ENCODE results near the gene RAB17. TPM values are rescaled to one million over a fixed set of nuclear protein-coding genes. Genes with fewer than 3 reads are reported as not detected.

RAB17 gene
- total RNA-seq, 5 donors from 2014 or later (not counting 1 experiment from before 2014, with no cell fraction given) = 0.32 to 0.73 (median 0.62) TPM; not detected in 2

GRCh38 chr2:237534380-237534779 lies 56.2 kb downstream of the RAB17 start:
- POLR2A ChIA-PET = interaction anchor here in 1 of 2 donors (0.6 kb wide), 1 partner anchor 260 kb away, joined by 3 read pairs; no protein-coding TSS in a partner anchor
- Histone ChIP-seq H3K9me3 (no peaks in the 10 kb centered on the region), H3K4me3 (ENCODE audit: control insufficient read depth in 1 of 2, extremely low read depth in 1 of 2, low read length in 1 of 2) (no peak overlapping the region), H3K27me3 (replicated peaks in 1 of 2; ENCODE audit: control insufficient read depth in 2 of 2, extremely low read depth in 1 of 2, insufficient read depth in 2 of 2, low read length in 1 of 2) (peaks cover 0 to 34% of the 10 kb centered on the region in 2 experiments), H3K4me1 (ENCODE audit: control insufficient read depth in 1 of 2, extremely low read depth in 1 of 2, insufficient read depth in 2 of 2, low read length in 2 of 2) (no peaks in the 10 kb centered on the region), H3K27ac (ENCODE audit: low read length) (no peak overlapping the region), H3K36me3 (ENCODE audit: control insufficient read depth in 2 of 2, extremely low read depth in 1 of 2, insufficient read depth in 1 of 2, low read length in 1 of 2) (no peaks in the 10 kb centered on the region)
- Mint-ChIP-seq H3K4me1 (no peaks in the 10 kb centered on the region), H3K9me3 (no peaks in the 10 kb centered on the region), H3K27me3 (peaks cover 1 to 5% of the 10 kb centered on the region in 2 donors), H3K27ac (no peak overlapping the region), H3K4me3 (no peak overlapping the region), H3K36me3 (no peaks in the 10 kb centered on the region)
- CTCF ChIA-PET = interaction anchor here in 1 of 2 donors (0.5 to 0.7 kb wide), 3 partner anchors 26 to 113 kb away, joined by 3 to 4 read pairs (median 3); no protein-coding TSS in a partner anchor
- no peak for DNase-seq
- no peak for ATAC-seq (replicated peaks in 1 of 4)
- WGBS (ENCODE audit: insufficient coverage) = 100% methylated on average over 1 of the region's 1 CpG

DNA sequence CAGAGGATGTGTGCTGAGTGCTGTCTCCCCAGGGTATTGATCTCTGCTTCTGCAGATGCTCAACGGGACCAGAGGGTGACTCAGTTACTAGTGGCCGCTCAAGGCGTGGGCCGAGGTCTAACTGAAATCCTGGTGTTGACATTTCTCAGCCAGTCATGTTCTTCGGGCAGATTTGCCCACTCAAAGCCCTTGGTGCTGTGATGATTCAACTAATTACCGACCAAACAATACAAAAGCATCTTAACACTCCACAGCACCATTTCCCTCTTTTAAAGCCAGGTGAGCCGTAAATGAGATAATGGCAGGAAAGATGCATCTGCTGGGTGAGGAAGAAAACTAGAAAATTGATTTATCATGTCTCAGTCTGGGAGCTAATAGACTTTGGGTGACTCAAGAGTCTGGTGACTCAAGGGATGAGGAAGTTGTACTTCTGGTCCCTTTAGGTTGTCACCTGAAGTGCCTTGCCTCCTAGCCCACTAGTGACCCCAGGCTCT lies 56.8 kb downstream of the RAB17 start:
- Mint-ChIP-seq H3K27ac (no peak overlapping the region), H3K36me3 (no peaks in the 10 kb centered on the region), H3K4me1 (no peaks in the 10 kb centered on the region), H3K9me3 (no peaks in the 10 kb centered on the region), H3K4me3 (no peak overlapping the region), H3K27me3 (peaks cover 1 to 5% of the 10 kb centered on the region in 2 donors)
- ChIA-PET POLR2A (interaction anchor here in 1 of 2 donors (0.6 kb wide), 1 partner anchor 261 kb away, joined by 3 read pairs; no protein-coding TSS in a partner anchor), CTCF (interaction anchor here in 1 of 2 donors (0.5 to 0.6 kb wide), 3 partner anchors 26 to 1186 kb away, joined by 3 to 4 read pairs (median 3); no protein-coding TSS in a partner anchor)
- 74% methylated on average over 5 of the region's 7 CpGs for WGBS (ENCODE audit: insufficient coverage)
- DNase-seq (no peak), ATAC-seq (replicated peaks in 1 of 4) (no peak)
- peaks cover 0 to 28% of the 10 kb centered on the region in 2 experiments for H3K27me3 ChIP-seq (replicated peaks in 1 of 2; ENCODE audit: control insufficient read depth in 2 of 2, extremely low read depth in 1 of 2, insufficient read depth in 2 of 2, low read length in 1 of 2)
- H3K9me3 ChIP-seq = no peaks in the 10 kb centered on the region
- no peaks in the 10 kb centered on the region for H3K36me3 ChIP-seq (ENCODE audit: control insufficient read depth in 2 of 2, extremely low read depth in 1 of 2, insufficient read depth in 1 of 2, low read length in 1 of 2)
- no peak overlapping the region for H3K27ac ChIP-seq (ENCODE audit: low read length)
- H3K4me3 ChIP-seq (ENCODE audit: control insufficient read depth in 1 of 2, extremely low read depth in 1 of 2, low read length in 1 of 2) = no peak overlapping the region
- H3K4me1 ChIP-seq (ENCODE audit: control insufficient read depth in 1 of 2, extremely low read depth in 1 of 2, insufficient read depth in 2 of 2, low read length in 2 of 2) = no peaks in the 10 kb centered on the region

- Mint-ChIP-seq H3K4me1 (no peaks in the 10 kb centered on the region), H3K9me3 (no peaks in the 10 kb centered on the region), H3K4me3 (no peak overlapping the region), H3K27me3 (no peaks in the 10 kb centered on the region), H3K27ac (no peak overlapping the region), H3K36me3 (no peaks in the 10 kb centered on the region)
- ChIA-PET CTCF (no interaction called here), POLR2A (interaction anchor here in 1 of 2 donors (1.0 kb wide), 1 partner anchor 53 kb away, joined by 3 read pairs; no protein-coding TSS in a partner anchor)
- no peak for ATAC-seq (replicated peaks in 1 of 4)
- Histone ChIP-seq H3K4me3 (ENCODE audit: control insufficient read depth in 1 of 2, extremely low read depth in 1 of 2, low read length in 1 of 2) (no peak overlapping the region), H3K9me3 (no peaks in the 10 kb centered on the region), H3K4me1 (ENCODE audit: control insufficient read depth in 1 of 2, extremely low read depth in 1 of 2, insufficient read depth in 2 of 2, low read length in 2 of 2) (no peaks in the 10 kb centered on the region), H3K27ac (ENCODE audit: low read length) (no peak overlapping the region), H3K27me3 (replicated peaks in 1 of 2; ENCODE audit: control insufficient read depth in 2 of 2, extremely low read depth in 1 of 2, insufficient read depth in 2 of 2, low read length in 1 of 2) (peaks cover 0 to 14% of the 10 kb centered on the region in 2 experiments), H3K36me3 (ENCODE audit: control insufficient read depth in 2 of 2, extremely low read depth in 1 of 2, insufficient read depth in 1 of 2, low read length in 1 of 2) (no peaks in the 10 kb centered on the region)
- no peak for DNase-seq
- 72% methylated on average over 4 of the region's 11 CpGs for WGBS (ENCODE audit: insufficient coverage)
Measured at GRCh38 chr2:237532160-237532559, 58.4 kb downstream of the RAB17 start.

DNA sequence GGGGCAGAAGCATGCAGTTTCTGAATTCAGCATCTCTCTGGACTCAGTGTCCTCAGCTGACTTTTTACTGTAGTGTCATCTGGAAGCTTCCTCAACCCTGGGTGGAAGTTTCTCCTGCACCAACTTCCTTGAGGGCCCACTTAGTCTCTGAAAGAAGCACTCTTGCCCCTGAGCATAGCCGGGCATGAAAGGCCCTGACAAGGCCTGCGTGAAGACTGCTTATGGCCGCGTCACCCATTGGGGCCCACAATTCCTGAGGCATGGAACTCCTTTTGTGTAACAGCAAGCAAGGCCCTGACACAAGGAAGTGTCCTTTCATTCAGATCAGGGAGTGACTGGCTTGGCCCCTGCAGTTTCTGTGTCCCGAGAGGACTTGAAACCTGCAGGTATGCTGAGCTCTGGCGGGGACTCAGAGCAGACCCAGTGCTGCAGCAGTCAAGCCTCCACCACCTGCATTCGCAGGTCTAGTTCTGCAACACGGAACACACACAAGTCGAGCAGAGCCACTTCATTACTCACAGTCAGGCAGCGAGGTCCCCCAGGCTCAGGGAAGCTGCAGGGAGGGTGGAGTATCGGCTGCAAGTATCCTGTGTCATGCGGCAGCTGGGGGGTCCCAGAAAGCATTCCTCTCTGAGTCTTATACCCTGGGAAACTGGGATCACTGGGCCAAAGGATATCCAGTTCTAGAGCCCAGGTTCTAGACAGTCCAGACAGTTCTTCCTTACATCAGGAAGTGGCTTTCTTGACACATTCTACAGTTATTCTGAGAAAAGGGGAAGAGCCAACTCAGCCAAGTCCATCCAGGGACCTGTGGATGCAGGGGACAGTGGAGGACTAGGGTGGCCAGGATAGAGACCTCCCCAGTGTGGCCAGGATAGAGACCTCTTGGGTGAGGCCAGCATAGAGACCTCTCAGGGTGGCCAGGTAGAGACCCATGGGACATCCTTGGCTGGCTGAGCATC lies 59.8 kb downstream of the RAB17 start:
- no peak for ATAC-seq (replicated peaks in 1 of 4)
- H3K4me3 ChIP-seq (ENCODE audit: control insufficient read depth in 1 of 2, extremely low read depth in 1 of 2, low read length in 1 of 2) = no peak overlapping the region
- H3K27me3 ChIP-seq (replicated peaks in 1 of 2; ENCODE audit: control insufficient read depth in 2 of 2, extremely low read depth in 1 of 2, insufficient read depth in 2 of 2, low read length in 1 of 2) = peaks cover 0 to 2% of the 10 kb centered on the region in 2 experiments
- POLR2A ChIA-PET = no interaction called here
- Mint-ChIP-seq H3K36me3 (no peaks in the 10 kb centered on the region), H3K9me3 (no peaks in the 10 kb centered on the region), H3K4me1 (no peaks in the 10 kb centered on the region), H3K27ac (peak overlapping the region in 1 of 2 donors; percentile 39), H3K27me3 (no peaks in the 10 kb centered on the region), H3K4me3 (no peak overlapping the region)
- no peaks in the 10 kb centered on the region for H3K4me1 ChIP-seq (ENCODE audit: control insufficient read depth in 1 of 2, extremely low read depth in 1 of 2, insufficient read depth in 2 of 2, low read length in 2 of 2)
- no peak for DNase-seq
- CTCF ChIA-PET = no interaction called here
- WGBS (ENCODE audit: insufficient coverage) = 90% methylated on average over 10 of the region's 12 CpGs
- H3K9me3 ChIP-seq = no peaks in the 10 kb centered on the region
- no peaks in the 10 kb centered on the region for H3K36me3 ChIP-seq (ENCODE audit: control insufficient read depth in 2 of 2, extremely low read depth in 1 of 2, insufficient read depth in 1 of 2, low read length in 1 of 2)
- H3K27ac ChIP-seq (ENCODE audit: low read length) = no peak overlapping the region

DNA sequence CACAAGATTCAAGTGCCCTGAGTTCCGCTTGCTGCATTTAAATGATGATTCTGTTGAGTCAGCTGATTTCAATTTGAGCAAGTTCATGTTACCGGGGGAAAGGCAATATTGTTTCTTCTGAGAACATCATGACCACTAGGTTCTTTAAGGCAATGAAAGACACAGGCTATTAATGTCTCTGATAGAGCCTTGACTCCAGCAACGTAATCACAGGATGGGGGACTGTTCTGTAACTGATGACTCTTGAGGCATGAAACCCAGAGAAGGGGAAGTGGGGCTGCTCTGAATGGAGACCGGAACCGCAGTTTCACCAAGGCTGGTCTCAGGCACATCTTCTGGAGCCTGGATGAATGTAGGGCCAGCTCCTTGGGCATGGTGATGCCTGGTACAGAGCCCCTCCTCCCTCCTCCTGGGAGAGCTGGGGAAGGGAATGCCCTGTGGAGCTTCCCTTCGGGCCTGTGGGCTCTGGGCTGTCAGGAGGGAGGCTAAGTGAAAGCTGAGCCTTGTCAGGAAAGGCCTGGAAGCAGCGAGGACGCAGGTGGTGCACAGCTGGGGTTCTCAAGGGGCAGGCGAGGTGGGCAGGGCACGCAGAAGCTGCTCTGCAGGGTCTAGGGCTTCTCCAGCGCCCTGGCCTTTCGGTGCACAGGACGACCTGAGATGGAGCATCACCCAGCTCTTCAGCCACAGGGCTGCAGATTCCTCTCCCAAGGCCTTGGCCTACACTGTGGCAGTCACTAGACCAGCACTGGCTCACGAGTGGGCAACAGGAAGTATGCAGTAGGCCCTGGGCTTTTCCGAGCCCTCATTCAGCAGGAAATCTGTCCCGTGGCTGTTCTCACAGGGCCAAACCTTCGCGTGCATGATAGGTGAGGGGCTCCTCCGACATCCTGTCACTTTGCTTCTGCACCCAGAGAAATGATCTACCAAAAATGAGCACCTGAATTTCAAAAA lies 60.8 kb downstream of the RAB17 start:
- H3K27me3 Mint-ChIP-seq = no peaks in the 10 kb centered on the region
- peak overlapping the region in 1 of 2 donors; percentile 39 for H3K27ac Mint-ChIP-seq

DNA sequence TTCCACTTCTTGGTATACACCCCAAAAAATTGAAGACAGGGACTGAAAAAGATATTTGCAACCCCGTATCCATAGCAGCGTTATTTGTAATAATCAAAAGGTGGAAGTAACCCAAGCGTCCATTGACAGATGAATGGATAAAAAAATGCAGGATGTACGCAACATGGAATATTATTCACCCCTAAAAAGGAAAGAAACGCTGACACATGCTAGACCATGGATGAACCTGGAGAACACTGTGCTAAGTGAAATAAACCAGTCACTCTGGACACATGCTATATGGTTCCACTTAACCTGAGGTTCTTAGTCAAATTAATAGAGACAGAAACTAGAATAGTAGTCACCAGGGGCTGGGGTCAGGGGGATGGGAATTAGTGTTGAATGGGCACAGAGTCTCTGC lies 62.8 kb downstream of the RAB17 start:
- H3K4me3 Mint-ChIP-seq = no peak overlapping the region
- DNase-seq (no peak), ATAC-seq (replicated peaks in 1 of 4) (no peak)
- Histone ChIP-seq H3K9me3 (no peaks in the 10 kb centered on the region), H3K27me3 (replicated peaks in 1 of 2; ENCODE audit: control insufficient read depth in 2 of 2, extremely low read depth in 1 of 2, insufficient read depth in 2 of 2, low read length in 1 of 2) (peaks cover 0 to 5% of the 10 kb centered on the region in 2 experiments), H3K4me3 (ENCODE audit: control insufficient read depth in 1 of 2, extremely low read depth in 1 of 2, low read length in 1 of 2) (no peak overlapping the region), H3K27ac (ENCODE audit: low read length) (no peak overlapping the region), H3K36me3 (ENCODE audit: control insufficient read depth in 2 of 2, extremely low read depth in 1 of 2, insufficient read depth in 1 of 2, low read length in 1 of 2) (no peaks in the 10 kb centered on the region), H3K4me1 (ENCODE audit: control insufficient read depth in 1 of 2, extremely low read depth in 1 of 2, insufficient read depth in 2 of 2, low read length in 2 of 2) (no peaks in the 10 kb centered on the region)
- CTCF ChIA-PET = no interaction called here
- no peaks in the 10 kb centered on the region for H3K27me3 Mint-ChIP-seq
- 100% methylated on average over 2 of the region's 5 CpGs for WGBS (ENCODE audit: insufficient coverage)
- no peaks in the 10 kb centered on the region for H3K9me3 Mint-ChIP-seq
- no peaks in the 10 kb centered on the region for H3K4me1 Mint-ChIP-seq
- no peak overlapping the region for H3K27ac Mint-ChIP-seq
- H3K36me3 Mint-ChIP-seq = no peaks in the 10 kb centered on the region
- POLR2A ChIA-PET = no interaction called here

More for the DNA sequence above, 60.8 kb downstream of the RAB17 start:
- no peaks in the 10 kb centered on the region for H3K9me3 ChIP-seq
- H3K4me1 ChIP-seq (ENCODE audit: control insufficient read depth in 1 of 2, extremely low read depth in 1 of 2, insufficient read depth in 2 of 2, low read length in 2 of 2) = no peaks in the 10 kb centered on the region
- H3K36me3 ChIP-seq (ENCODE audit: control insufficient read depth in 2 of 2, extremely low read depth in 1 of 2, insufficient read depth in 1 of 2, low read length in 1 of 2) = no peaks in the 10 kb centered on the region
- DNase-seq = no peak
- POLR2A ChIA-PET = no interaction called here
- peaks cover 0 to 5% of the 10 kb centered on the region in 2 experiments for H3K27me3 ChIP-seq (replicated peaks in 1 of 2; ENCODE audit: control insufficient read depth in 2 of 2, extremely low read depth in 1 of 2, insufficient read depth in 2 of 2, low read length in 1 of 2)
- no peak overlapping the region for H3K4me3 Mint-ChIP-seq
- H3K4me1 Mint-ChIP-seq = no peaks in the 10 kb centered on the region
- H3K27ac ChIP-seq (ENCODE audit: low read length) = no peak overlapping the region
- no peaks in the 10 kb centered on the region for H3K9me3 Mint-ChIP-seq
- H3K36me3 Mint-ChIP-seq = no peaks in the 10 kb centered on the region
- WGBS (ENCODE audit: insufficient coverage) = 87% methylated on average over 16 of the region's 19 CpGs
- no peak overlapping the region for H3K4me3 ChIP-seq (ENCODE audit: control insufficient read depth in 1 of 2, extremely low read depth in 1 of 2, low read length in 1 of 2)
- no peak for ATAC-seq (replicated peaks in 1 of 4)
- CTCF ChIA-PET = no interaction called here

All from T-cell (primary cell).